NB4 (cell line): ENCODE measurements around the gene MSI2.

Experiments
- MYC ChIP-seq: IDR thresholded peaks from 2 replicates; pipeline ENCODE4 v1.6.1; 2011; ENCODE audit warnings: low read depth, low read length
- POLR2A ChIP-seq: IDR thresholded peaks from 2 replicates; pipeline ENCODE4 v1.6.1; 2011; ENCODE audit warnings: mild to moderate bottlenecking; ENCODE audit not compliant: insufficient read length; ENCODE audit errors: extremely low read depth
- TF ChIP-seq, protein P1 (sequence below): IDR thresholded peaks from one replicate; pipeline ENCODE4 v1.5.1; 2012; ENCODE audit warnings: low read depth, low read length

DNA sequence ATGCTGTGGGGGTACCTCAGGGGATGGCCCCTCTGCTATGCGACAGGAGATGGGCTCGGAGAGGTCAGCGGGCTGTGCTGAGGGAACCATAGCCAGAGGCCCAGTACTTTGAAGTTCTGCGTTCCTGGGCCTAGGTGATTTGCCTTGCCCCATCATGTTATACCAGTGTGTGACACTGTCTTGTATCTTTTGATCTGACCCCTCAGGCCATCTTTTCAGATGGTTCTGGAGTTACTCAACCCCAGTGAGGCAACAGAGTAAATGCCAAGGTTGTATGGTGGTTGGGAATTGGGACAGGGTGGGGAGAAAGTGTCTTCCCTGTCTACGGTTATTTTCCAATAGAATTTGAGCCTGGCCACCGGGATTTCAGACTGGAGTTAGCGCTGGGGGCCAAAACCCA, 8.5 kb downstream of the MSI2 start:
- TF ChIP-seq, protein P1, sequence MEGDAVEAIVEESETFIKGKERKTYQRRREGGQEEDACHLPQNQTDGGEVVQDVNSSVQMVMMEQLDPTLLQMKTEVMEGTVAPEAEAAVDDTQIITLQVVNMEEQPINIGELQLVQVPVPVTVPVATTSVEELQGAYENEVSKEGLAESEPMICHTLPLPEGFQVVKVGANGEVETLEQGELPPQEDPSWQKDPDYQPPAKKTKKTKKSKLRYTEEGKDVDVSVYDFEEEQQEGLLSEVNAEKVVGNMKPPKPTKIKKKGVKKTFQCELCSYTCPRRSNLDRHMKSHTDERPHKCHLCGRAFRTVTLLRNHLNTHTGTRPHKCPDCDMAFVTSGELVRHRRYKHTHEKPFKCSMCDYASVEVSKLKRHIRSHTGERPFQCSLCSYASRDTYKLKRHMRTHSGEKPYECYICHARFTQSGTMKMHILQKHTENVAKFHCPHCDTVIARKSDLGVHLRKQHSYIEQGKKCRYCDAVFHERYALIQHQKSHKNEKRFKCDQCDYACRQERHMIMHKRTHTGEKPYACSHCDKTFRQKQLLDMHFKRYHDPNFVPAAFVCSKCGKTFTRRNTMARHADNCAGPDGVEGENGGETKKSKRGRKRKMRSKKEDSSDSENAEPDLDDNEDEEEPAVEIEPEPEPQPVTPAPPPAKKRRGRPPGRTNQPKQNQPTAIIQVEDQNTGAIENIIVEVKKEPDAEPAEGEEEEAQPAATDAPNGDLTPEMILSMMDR: no peak
- TF ChIP-seq POLR2A (no peak), MYC (no peak)
